GM12878 (cell line): Measurements from ENCODE around the gene POU6F2. TPM values are rescaled to one million over a fixed set of nuclear protein-coding genes. Genes with fewer than 3 reads are reported as not detected.

Experiments
- BCLAF1 ChIP-seq: fragments of 450-650 bp; IDR thresholded peaks from 2 replicates; pipeline ENCODE4 v1.6.1; 2017; ENCODE audit warnings: antibody characterized with exemption, mild to moderate bottlenecking, moderate library complexity
- BHLHE40 ChIP-seq, 2 experiments: fragments of 450-650 bp in 1 of 2; IDR thresholded peaks; 2 replicates each; pipeline ENCODE4 v1.6.1; 2011 to 2017; ENCODE audit warnings: low read depth in 2 of 2, borderline replicate concordance in 1 of 2, improper control_type of control experiment in 1 of 2, low read length in 1 of 2, mild to moderate bottlenecking in 1 of 2
- EGR1 ChIP-seq, 2 experiments: IDR thresholded peaks; 1 replicate in 1 of 2; 2 replicates in 1 of 2; pipeline ENCODE4 v1.6.1; 2011 to 2012; ENCODE audit warnings: low read depth in 2 of 2, low read length in 2 of 2, borderline replicate concordance in 1 of 2, mild to moderate bottlenecking in 1 of 2, moderate library complexity in 1 of 2
- IKZF1 ChIP-seq: fragments of 450-650 bp; conservative IDR thresholded peaks from 2 replicates; pipeline ENCODE4 v1.6.1; 2017; ENCODE audit warnings: antibody characterized with exemption, mild to moderate bottlenecking
- KAT2A ChIP-seq: conservative IDR thresholded peaks from 2 replicates; pipeline ENCODE4 v1.6.1; 2011; ENCODE audit warnings: low read depth, low read length; ENCODE audit not compliant: control insufficient read depth
- LARP7 ChIP-seq: fragments of 450-650 bp; IDR thresholded peaks from 2 replicates; pipeline ENCODE4 v1.6.1; 2017; ENCODE audit warnings: mild to moderate bottlenecking
- MXI1 ChIP-seq: fragments of 150-350 bp; IDR thresholded peaks from 2 replicates; pipeline ENCODE4 v1.6.1; 2011; ENCODE audit warnings: low read depth, mild to moderate bottlenecking, inconsistent platforms, low read length, improper control_type of control experiment
- MYC ChIP-seq: IDR thresholded peaks from 2 replicates; pipeline ENCODE4 v1.6.1; 2011; ENCODE audit warnings: mild to moderate bottlenecking, low read length, moderate library complexity, inconsistent platforms; ENCODE audit not compliant: insufficient read depth, insufficient replicate concordance, insufficient read length, severe bottlenecking
- POLR2A ChIP-seq: IDR thresholded peaks from 2 replicates; pipeline ENCODE4 v1.6.1; 2011; ENCODE audit warnings: low read depth, mild to moderate bottlenecking, low read length
- POLR2AphosphoS5 ChIP-seq: IDR thresholded peaks from 2 replicates; pipeline ENCODE4 v1.6.1; 2011; ENCODE audit warnings: mild to moderate bottlenecking, low read length, inconsistent platforms
- RUNX3 ChIP-seq: IDR thresholded peaks from 2 replicates; pipeline ENCODE4 v1.6.1; 2012; ENCODE audit warnings: low read length, inconsistent platforms
- SP1 ChIP-seq: IDR thresholded peaks from one replicate; pipeline ENCODE4 v1.6.1; 2011; ENCODE audit warnings: low read depth, low read length
- SPI1 ChIP-seq: IDR thresholded peaks from 2 replicates; pipeline ENCODE4 v1.6.1; 2011; ENCODE audit warnings: low read depth, mild to moderate bottlenecking, low read length, moderate library complexity, borderline replicate concordance; ENCODE audit not compliant: insufficient read depth
- SREBF2 ChIP-seq: IDR thresholded peaks from 2 replicates; pipeline ENCODE4 v1.6.1; 2012; ENCODE audit warnings: mild to moderate bottlenecking, low read length
- TARDBP ChIP-seq: IDR thresholded peaks from 2 replicates; pipeline ENCODE4 v1.6.1; 2016; ENCODE audit warnings: borderline replicate concordance
- TCF3 ChIP-seq: IDR thresholded peaks from 2 replicates; pipeline ENCODE4 v1.6.1; 2012; ENCODE audit warnings: low read depth, mild to moderate bottlenecking, low read length, borderline replicate concordance; ENCODE audit not compliant: insufficient read depth
- YBX1 ChIP-seq: fragments of 450-650 bp; IDR thresholded peaks from 2 replicates; pipeline ENCODE4 v1.6.1; 2016; ENCODE audit warnings: antibody characterized with exemption
- polyA plus RNA-seq, 11 experiments: library from polyadenylated mRNA; depleted of rRNA in 4 of 11; unstranded in 6 of 11; stranded (reverse) in 5 of 11; fragments of >200 nt; fragmentation: Nextera tagmentation in 4 of 11; fragmentation: Illumina TruSeq in 1 of 11; extraction: Ambion mirVana in 4 of 11; extraction: Trizol in 1 of 11; gene quantifications; 1 replicate in 1 of 11; 2 replicates in 10 of 11; pipeline versions ENCODE4 v1.2.1 to v1.2.3, GENCODE V29; 2011 to 2016; ENCODE audit warnings: inconsistent platforms in 2 of 11, missing spikeins in 2 of 11, low read depth in 1 of 11
- total RNA-seq, 4 experiments: library from RNA; depleted of rRNA in 3 of 4; stranded (reverse); fragments of >200 nt in 3 of 4; fragmentation: Illumina TruSeq in 1 of 4; extraction: Trizol in 1 of 4; gene quantifications; 2 replicates each; pipeline versions ENCODE4 v1.2.1 to v1.2.3, GENCODE V29; 2013 to 2021
- TF ChIP-seq, protein P1 (sequence below): fragments of 450-650 bp; IDR thresholded peaks from 2 replicates; pipeline ENCODE4 v1.6.1; 2014; ENCODE audit warnings: mild to moderate bottlenecking
- TF ChIP-seq, protein P2 (sequence below): fragments of 450-650 bp; IDR thresholded peaks from 2 replicates; pipeline ENCODE4 v1.6.1; 2017; ENCODE audit warnings: low read depth, mild to moderate bottlenecking, moderate library complexity
- TF ChIP-seq, protein P3 (sequence below): fragments of 450-650 bp; conservative IDR thresholded peaks from 2 replicates; pipeline ENCODE4 v1.6.1; 2017; ENCODE audit warnings: mild to moderate bottlenecking, moderate library complexity

The POU6F2 gene
- total and polyA plus RNA-seq, 10 of the 15 experiments (the other 5 are each of a cell fraction or from before 2014, with no cell fraction given): 0.10 TPM; not detected in 9

DNA sequence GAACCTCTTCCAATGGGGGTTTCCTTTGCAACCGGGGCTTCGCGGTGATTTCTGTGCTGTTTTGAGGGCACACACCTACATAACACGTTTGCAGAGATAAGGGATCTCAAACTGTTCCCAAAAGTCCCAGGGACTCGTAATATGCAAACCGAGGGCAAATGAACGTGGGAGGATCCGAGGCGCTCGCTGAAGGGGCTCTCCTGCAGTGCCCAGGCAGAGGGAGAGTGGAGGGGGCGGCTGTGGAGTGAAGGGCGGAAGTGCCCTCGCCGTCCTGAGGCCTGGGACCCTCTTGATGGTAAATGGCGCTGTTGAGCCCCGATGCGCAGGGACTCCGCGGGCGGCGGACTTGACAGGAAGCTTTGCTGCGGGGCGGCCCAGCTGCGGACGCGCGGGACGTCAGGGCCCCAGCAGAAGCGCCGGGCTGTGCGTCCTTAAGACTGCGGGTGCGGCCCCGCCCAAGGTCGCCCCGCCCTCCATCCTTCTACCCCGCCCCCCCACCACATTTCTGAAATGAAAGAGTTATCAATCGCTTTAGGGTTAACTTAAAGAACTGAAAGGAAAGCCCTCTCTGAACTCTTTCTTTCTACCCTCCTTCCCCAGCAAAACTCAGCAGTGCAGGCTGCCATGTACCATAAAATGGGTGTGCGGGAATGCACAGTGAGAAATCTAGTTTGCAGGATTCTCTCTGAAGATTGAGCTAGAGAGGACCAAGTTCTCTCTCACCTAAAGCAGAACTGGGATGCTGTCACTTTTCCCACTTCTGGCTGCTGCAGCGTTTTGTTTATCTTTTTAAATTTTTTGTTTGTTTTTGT lies 436.7 kb downstream of the POU6F2 start (continued):
- TF ChIP-seq BHLHE40 (IDR thresholded peaks at IDR 0.05; ENCODE audit: borderline replicate concordance in 1 of 2, low read depth in 2 of 2, low read length in 1 of 2) (peak in 1 of 2 experiments; percentile 36; a peak in 1 of 4 replicates), LARP7 (peak; percentile 42), SPI1 (no peak), YBX1 (no peak), TCF3 (no peak), MYC (no peak), RUNX3 (no peak), BCLAF1 (no peak), POLR2A (no peak), IKZF1 (peak; percentile 86), MXI1 (0 out of 2 replicates have a peak, but pooled peaks have one; percentile 21), KAT2A (no peak), SP1 (peak; percentile 11), TARDBP (no peak), SREBF2 (no peak), POLR2AphosphoS5 (no peak), EGR1 (IDR thresholded peaks at IDR 0.05; ENCODE audit: borderline replicate concordance in 1 of 2, low read depth in 2 of 2, low read length in 2 of 2) (peak in 1 of 2 experiments; percentile 25; a peak in 1 of 3 replicates)
- TF ChIP-seq, protein P1, sequence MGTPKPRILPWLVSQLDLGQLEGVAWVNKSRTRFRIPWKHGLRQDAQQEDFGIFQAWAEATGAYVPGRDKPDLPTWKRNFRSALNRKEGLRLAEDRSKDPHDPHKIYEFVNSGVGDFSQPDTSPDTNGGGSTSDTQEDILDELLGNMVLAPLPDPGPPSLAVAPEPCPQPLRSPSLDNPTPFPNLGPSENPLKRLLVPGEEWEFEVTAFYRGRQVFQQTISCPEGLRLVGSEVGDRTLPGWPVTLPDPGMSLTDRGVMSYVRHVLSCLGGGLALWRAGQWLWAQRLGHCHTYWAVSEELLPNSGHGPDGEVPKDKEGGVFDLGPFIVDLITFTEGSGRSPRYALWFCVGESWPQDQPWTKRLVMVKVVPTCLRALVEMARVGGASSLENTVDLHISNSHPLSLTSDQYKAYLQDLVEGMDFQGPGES: no peak
- TF ChIP-seq, protein P2, sequence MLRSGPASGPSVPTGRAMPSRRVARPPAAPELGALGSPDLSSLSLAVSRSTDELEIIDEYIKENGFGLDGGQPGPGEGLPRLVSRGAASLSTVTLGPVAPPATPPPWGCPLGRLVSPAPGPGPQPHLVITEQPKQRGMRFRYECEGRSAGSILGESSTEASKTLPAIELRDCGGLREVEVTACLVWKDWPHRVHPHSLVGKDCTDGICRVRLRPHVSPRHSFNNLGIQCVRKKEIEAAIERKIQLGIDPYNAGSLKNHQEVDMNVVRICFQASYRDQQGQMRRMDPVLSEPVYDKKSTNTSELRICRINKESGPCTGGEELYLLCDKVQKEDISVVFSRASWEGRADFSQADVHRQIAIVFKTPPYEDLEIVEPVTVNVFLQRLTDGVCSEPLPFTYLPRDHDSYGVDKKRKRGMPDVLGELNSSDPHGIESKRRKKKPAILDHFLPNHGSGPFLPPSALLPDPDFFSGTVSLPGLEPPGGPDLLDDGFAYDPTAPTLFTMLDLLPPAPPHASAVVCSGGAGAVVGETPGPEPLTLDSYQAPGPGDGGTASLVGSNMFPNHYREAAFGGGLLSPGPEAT: peak; percentile 56; the same call in 1 of the 2 replicates
- TF ChIP-seq, protein P3, sequence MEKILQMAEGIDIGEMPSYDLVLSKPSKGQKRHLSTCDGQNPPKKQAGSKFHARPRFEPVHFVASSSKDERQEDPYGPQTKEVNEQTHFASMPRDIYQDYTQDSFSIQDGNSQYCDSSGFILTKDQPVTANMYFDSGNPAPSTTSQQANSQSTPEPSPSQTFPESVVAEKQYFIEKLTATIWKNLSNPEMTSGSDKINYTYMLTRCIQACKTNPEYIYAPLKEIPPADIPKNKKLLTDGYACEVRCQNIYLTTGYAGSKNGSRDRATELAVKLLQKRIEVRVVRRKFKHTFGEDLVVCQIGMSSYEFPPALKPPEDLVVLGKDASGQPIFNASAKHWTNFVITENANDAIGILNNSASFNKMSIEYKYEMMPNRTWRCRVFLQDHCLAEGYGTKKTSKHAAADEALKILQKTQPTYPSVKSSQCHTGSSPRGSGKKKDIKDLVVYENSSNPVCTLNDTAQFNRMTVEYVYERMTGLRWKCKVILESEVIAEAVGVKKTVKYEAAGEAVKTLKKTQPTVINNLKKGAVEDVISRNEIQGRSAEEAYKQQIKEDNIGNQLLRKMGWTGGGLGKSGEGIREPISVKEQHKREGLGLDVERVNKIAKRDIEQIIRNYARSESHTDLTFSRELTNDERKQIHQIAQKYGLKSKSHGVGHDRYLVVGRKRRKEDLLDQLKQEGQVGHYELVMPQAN: no peak
